HG03159 (cell line): ENCODE measurements around the gene FHOD3.

Experiments
- ATAC-seq: cut with Tn5 transposase; IDR thresholded peaks from one replicate; pipeline ENCODE4 v1.9.1; 2021; ENCODE audit warnings: mild to moderate bottlenecking, moderate library complexity; ENCODE audit not compliant: unreplicated experiment

The FHOD3 gene

DNA sequence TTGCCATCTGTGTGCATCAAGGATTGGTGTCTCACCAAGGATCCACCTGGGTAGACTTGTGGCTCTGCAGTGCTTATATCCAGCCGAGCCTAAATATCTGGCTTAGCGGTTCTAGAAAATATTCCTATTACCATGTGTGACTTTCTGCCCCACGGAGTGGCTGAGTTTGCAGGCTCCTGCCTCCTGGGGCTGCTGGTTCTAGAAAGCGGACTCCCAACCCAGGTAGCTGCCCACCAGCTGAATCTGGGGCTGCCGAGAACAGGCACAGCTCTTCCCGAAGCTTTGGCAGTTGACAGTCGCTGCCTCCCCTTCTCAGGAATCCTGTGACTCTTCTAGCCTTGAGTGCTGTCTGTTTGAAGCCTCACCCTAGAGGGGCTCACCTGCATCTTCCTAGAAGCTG lies 426.7 kb downstream of the FHOD3 start:
- ATAC-seq: no peak

DNA sequence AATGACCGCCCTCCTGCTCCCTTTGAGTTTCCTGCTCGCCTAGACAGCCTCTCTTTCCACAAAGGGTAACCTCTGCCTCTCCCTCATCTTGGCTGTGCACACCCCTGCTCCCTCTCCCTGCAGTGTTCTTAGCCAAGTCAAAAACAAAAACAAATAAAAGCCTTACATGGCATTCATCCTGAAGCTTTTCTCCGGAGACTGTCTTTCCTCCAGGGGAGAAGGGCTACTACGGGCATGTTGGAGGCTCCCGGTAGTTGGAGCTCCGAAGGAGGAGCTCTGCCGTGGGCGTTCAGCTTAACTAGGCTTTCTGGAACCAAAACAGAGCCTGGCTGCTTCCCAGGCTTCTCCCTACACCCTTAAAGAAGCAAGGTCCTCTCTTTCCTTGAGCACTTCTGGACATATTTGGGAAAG lies 427.1 kb downstream of the FHOD3 start:
- ATAC-seq: no peak

DNA sequence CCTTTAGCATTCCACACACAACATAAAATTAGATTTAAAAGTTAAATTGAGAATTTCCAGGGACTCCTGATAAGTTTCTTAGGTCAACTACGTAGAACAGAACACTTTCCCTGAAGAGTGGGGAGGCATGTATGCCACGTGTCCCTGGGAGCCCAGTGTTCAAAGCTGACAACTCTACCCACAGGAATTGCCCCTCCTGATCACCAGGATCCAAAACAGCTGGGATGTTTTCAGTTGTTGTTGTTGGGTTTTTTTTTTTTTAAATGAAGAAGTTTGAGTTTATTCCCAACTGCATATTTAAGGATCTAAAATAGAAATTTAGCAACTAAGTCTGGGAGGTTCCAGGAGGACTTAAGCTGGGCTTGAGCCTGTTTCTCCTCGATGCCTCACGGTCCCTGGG lies 430.8 kb downstream of the FHOD3 start:
- no peak for ATAC-seq

DNA sequence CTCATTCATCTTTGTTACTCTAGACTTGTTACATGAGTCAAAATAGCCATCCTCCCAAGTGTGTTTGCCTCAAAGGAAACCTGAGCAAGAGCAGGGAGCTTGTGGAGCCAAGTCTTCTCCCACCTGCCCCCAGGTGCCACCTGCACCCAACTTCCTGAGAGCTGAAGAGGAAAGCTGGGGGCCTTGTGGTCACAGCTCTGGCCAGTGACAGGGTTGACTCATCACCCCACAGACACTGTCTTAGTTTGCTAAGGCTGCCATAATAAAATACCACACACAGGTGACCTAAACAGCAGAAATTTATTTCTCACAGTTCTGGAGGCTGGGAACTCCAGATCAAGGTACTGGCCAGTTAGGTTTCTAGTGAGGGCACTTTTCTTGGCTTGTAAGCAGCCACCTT lies 431.7 kb downstream of the FHOD3 start:
- ATAC-seq: no peak

DNA sequence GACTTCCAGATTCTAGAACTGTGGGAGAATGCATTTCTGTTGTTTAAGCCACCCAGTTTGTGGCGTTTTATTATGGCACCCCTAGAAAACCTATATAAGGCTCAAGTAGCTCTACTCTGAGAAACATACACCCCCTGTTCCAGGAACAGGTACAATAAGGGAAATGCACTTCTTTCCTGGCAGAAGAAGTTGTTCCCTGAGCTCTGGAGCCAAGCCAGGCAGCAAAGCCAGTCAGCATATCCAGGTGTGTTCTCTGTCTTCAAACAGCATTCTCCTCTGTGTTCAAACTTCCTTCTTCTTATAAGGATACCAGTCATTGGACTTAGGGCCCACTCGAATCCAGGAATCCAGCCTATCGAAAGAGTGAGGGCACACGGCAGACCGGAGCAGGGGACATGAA lies 434.8 kb downstream of the FHOD3 start:
- no peak for ATAC-seq

DNA sequence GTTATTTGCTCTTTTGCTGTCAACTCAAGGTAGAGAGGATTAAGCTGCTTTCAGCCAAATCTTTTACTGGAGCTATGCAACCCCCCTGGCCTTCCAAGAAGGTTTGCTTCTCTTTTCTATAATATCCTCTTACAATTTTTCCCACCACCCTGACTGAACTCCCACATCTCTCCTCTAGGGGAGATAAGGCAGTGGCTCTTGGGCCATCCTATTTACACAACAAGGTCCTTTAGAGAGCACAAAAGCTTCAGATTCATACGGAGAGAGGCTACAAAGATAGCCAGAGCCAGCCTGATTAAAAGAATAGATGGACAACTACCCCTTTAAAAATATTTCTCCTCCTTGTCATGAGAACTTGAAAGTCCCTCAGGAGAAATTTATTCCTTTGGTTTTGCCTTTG lies 435.6 kb downstream of the FHOD3 start:
- no peak for ATAC-seq

DNA sequence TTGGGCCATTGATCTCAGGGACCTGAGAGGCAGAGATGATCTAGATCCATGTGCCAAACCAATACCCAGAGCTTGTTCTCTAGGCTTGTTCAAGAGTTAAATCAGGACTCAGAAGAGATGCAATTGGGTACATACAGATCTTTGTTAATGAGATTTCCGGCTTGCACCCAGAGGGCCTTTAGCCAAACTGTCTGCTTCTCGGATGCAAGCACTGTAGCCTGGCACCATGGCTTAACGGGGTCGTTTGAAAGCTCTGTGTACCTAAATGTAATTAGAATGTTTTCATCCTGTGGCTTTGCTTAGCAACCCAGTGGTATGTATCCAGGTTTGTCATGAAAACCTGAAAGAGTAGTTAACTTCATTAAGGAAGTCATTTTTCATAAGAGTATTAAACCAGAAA lies 437.1 kb downstream of the FHOD3 start:
- ATAC-seq: no peak

DNA sequence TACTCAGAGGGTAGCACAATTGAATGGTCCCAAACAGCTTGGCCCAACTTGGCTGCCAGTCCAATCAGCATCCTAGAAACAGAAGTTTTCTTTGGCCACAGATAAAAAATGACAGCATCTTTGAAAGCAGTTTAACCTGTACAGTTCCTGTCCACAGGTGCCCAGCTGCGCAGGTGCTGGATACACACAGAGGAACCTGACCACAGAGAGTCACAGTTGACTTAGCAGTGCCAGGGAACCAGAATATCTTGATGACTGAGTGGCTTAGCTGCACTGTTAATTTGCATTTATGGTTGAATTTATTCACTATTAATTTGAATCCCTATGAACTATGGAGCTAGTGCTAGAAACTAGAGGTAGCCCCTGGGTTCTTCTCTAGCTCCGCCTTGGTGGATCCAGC lies 437.6 kb downstream of the FHOD3 start:
- peak; percentile 73 for ATAC-seq

DNA sequence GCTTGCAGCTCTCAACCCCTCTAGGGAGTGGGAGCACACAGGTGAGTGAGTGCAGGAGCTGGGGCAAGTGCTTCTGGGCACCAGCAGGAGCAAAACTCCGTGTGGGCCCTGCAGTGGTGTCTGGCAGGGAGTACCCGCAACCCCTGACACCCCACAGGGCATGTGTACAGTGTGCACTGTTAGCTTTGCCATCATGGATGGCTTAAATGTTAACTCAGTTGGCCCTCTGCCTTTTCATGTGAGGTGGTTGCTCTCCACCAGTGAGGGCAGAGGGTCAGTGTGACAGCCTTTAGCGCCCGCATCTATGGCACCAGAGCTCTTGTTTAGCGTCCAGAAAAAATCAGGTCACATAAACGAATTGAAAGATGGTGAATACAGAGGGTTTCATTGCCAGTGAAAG lies 438.6 kb downstream of the FHOD3 start:
- no peak for ATAC-seq

DNA sequence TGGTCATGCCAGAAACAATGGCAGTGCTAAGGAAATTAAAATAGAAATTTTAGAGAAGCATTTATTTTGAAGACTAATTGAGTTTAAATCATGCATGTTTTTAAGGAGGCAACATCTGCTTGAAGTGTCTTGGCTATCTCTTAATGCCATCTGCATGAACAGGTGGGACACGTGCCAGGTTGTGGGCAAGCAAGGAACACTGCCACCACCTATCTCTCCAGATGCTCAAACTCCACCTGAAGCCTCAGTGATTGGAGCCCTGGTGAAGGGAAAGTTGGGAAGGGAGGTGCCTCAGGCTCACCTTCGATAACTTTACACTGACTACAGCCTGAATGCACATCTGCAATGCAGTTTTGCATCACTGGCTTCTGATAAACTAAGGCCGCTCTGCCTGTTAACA lies 439.8 kb downstream of the FHOD3 start:
- ATAC-seq: no peak

DNA sequence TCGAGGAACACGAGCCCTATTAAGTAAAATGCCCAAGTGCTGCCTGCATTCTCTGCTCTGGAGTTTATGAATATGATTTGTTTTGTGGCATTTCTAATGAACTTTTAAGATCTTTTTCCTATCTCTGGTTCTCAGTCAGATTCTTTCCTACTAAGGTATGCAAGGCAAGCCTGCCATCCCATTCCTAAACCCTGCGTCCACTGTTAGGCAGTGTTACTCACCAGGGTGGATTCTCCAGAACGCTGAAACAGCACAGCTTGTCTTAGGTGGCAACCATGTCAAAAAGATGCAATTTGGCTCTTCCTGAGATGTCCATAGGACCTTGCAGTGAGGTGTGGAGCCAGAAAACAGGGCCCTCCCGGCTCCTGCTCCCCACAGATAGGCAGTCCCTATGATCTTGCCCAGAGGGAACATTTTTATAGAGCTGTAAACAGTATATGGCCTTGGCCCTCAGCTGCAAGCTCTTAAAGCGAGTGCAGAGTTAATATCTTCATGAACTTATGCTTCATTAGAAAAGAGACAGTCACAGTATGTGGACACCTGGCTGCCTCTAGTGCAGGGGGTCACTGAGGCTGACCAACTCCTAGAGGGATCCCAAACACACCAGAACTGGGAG lies 446.9 kb downstream of the FHOD3 start:
- ATAC-seq: no peak

DNA sequence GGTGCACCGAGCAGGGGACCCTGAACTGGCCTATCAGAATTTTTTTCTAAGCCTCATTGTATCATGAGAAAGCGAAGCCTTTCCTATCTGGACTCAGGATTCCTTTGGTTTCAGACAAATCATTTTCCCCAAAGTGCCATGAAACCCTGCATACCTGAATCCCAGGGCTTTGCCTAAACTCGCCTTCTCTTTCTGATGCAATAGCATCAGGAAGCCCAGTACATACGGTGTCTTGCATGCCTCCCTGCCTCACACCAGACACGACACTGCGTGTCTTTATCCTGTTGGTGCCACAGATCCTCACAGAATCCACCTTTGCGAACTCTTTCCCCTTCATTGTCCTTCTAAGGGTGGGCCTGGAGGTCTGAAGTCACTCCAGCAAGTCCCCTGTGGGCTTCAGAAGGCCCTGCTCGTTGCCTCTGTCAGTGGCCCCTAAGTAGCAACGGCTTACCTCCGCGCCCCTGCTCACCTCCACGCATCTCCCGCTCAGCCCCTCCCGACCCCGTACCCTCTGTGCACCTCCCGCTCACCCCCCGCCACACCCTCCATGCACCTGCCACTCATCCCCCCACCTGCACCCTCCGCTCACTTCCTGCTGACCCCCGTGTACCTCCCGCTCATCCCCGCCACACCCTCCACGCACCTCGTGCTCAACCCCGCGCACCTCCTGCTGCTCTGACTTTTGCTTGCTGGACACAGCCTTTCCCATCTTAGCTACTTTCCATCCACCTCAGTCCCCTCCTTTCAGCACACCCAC lies 447.9 kb downstream of the FHOD3 start:
- ATAC-seq: no peak

DNA sequence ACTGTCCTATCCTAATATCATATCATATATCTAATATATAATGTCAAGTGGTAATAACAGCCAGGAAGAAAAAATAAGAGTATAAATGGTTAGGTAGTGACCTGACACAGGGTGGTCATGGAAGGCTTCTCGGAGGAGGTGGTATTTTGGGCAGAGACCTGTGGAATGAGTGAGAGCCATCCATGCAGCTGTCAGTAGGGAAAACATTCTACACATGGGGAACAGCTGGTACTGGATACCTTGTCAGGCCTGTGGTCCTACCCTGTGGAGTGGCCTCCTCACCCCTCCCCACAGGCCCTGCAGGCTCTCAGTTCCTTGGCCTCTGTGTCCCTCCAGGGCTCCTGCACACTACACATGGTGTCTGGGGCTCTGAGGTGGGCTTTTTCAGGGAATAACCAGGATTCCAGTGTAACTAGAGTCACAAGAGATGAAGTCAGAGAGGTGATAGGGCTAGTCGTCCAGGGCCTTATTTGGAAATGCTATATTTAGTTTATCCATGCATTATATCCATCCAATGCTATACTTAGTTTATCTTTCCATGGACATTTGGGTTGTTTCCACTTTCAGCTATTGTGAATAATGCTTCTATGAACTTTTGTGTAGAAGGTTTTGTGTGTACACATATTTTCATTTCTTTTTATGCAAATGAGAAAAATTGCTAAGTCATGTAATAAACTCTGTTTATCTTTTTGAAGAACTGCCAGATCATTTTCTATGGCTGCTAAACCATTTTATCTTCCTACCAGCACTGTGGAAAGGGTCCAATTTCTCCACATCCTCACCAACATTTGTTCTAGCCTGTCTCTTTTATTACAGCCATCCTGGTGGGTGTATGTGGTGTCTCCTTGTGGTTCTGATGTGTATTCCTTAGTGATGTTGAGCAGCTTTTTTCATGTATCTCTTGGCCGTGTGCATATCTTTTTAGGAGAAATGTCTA lies 455.7 kb downstream of the FHOD3 start:
- ATAC-seq: no peak

DNA sequence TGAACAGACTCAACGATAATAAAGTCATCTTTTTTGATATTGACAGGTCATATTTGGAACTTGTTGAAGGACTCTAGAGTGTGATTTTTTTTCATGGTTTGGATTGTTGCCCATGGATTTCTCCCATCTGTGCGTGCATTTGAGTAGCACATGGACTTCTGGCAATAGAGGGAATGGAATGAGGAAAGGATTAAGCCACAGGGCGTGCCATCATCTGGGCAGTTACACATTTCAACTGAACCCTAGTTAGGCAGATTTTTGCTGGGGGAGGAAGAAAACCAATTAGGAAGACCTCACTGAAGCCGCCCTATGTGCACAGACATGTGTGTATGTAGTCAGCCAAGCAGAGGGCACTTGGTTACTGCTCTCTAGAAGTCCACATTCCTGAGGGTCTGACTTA lies 458.7 kb downstream of the FHOD3 start:
- no peak for ATAC-seq

DNA sequence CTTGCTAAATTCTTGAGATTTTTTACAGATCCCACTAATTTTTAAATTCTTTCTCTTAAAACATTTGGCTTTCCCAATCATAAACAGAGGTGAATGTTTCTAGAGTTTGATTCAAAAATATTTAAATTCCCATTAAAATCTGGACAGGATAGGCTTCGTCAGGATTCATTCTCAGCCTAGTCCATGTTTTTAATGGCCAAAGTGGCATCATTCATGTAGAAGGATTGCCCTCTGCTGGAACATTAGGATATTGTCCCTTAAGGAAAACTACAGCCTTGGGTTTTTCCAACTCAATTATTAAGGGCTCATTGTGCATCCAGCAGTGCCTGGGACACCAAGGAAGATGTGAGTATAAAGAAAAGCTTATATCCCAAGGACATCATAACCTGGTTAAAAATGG lies 459.6 kb downstream of the FHOD3 start:
- no peak for ATAC-seq

DNA sequence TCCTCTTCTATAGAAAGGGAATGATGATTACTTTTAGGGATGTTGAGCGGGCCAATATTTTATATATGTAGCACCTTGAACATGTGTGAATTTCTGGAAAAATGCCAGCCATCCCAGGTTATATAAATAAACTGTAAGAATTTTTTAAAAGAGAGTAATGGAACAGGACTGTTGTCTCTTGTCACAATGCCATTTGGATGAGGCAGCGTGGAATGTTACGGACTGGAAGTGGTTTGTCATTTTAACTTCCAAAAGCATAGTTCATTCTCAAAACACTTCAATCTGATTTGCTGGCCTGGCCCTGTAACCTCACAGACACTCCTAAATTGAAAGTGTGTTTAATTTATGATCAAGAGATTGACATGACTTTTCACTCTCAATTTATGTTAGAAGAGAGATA lies 460.5 kb downstream of the FHOD3 start:
- ATAC-seq: no peak

DNA sequence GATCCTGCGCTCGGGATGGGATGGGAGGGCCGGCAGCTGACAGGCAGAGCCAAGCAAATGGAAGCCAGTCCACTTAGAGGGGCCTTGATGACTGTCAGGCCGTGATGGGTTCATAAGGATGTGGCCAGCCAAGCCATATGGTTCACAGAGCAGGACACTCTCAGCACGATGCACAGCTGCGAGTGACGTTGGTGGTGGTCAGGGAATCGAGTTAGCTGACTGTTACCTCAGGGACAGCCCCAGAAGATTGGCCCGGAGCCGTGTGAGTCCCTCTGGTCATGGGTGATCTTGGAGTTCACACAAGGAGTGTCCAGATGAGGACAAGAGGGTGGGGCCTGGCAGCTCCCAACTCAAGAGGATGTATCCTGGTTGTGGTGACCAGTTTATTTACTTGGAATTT lies 461.1 kb downstream of the FHOD3 start:
- no peak for ATAC-seq

DNA sequence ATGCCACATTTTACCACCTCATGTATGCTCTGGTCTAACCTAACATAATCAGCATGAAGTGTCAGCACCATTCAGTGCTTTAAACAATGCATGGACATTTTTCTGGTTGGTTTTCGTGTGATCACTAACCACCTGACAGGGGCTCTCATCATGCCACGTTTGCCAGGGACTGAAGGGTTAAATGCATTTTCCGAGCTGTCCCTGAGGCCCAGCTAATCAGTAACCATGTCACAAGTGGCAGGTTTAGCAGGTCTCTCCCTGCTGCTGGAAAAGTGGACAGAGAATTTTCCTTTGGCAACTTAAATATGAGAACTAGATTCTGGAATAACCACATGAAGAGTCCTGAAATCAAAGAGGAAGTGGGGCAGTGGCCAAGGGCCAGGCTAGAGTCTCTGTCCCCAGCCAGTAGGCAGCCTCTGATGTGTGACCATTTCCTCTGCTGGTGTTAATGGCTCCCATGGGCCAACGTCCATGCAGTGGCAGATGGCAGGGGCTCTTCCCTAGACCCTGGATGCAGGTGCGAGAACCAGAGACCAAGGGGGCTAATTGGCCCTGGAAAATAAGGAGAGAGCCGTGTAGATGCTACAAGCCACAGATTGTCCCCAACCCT lies 461.8 kb downstream of the FHOD3 start:
- no peak for ATAC-seq

DNA sequence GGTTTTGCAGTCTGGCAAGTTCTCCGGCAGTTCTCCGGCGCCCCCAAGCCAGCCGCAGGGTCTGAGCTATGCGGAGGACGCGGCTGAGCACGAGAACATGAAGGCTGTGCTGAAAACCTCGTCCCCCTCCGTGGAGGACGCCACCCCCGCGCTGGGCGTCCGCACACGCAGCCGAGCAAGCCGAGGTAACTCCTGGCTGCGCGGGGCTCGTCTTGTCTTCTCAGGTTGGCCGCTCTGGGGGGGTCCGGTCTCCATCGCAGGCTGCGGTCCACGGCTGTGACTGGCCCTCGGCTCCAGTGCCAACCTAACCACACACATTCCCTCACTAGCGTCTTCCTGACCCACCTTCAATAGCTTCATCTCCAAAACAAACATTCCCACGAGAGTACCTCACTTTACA lies 463.1 kb downstream of the FHOD3 start:
- no peak for ATAC-seq

DNA sequence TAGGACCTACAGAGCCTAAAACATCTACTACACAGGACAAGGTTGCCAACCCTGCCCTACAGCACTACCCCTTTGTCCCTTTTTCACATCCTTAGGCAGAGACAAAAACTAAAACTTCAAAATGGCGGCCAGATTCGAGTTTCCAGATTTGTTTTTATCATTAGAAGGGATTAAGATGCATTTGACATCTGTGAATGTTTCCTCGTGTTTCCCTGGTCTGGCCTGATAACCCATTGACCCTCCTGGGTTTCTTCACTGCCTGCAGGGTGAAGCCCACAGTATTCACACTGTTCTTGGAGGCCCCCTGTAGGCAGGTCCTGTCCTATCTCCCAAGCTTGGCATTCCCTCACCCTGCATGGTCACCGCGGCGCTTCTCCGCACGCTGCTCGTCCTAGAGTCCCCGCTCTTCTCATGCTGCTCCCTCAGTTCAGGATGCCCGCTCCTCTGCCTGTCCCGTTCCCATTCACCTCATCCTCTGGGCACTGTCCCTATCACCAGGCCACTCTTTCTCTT lies 463.7 kb downstream of the FHOD3 start:
- ATAC-seq: no peak

DNA sequence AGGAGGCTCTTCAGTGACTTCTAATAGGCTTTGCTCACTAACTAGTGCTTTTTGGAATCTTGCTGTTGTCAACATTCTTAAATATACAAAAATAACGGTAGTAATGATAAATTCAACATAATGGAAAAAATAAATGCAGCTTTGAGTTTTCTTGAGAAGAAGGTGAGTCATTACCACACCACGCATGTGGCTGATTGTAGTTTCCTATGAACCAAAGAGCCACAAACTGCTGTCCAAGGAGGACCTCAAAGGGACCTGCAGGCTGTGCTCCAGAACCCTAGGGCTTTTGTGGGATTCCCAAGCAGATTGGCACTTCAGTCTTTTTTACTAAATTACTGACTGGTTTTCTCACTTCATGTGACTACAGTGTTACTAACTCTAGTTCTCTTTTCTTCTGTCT lies 464.6 kb downstream of the FHOD3 start:
- ATAC-seq: no peak
